Left renal cortex interstitium (tissue), 4 donors: ENCODE data around the gene EXOSC10. TPM values are rescaled to one million over a fixed set of nuclear protein-coding genes. Genes with fewer than 3 reads are reported as not detected.
"Not testable (repeated sequence)": the region's sequence is repeated elsewhere in the genome, so short reads cannot be mapped to it uniquely, and the experiment has no call there.

Source experiments
- DNase-seq, 4 donors: peaks; one replicate each; pipeline ENCODE4 v3.0.0-alpha.2; 2013; ENCODE audit warnings: low read depth in 4 of 4, low spot score in 2 of 4, missing footprints in 1 of 4
- polyA plus RNA-seq, 4 donors: library from polyadenylated mRNA; unstranded; fragments of 120-200 nt; gene quantifications; one replicate each; pipeline ENCODE4 v1.2.1, GENCODE V29; 2013; ENCODE audit not compliant: insufficient read length in 4 of 4

EXOSC10 gene
- polyA plus RNA-seq, 4 donors = 73.1 to 108 (median 94.2) TPM

DNA sequence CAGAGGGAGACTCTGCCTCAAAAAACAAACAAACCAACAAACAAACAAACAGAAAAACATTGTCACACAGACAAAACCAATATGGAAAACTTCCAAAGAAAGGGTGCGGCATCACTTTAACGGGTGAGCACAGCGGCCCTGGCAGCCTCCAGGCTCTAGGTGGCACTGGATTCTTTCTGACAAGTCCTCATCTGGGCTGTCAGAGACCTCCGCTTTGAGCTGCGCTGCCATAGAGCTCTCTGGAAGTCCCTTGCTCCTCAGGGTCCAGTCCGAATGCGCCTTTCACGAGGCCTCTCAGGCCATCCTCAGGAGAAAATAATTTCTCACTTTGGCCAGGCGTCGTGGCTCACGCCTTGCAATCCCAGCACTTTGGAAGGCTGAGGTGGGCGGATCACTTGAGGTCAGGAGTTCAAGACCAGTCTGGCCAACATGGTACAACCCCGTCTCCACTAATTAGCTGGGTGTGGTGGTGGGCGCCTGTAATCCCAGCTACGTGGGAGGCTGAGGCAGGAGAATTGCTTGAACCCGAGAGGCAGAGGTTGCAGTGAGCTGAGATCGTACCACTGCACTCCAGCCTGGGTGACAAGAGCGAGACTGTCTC is 35.6 kb downstream of the EXOSC10 start:
- not testable (repeated sequence) for DNase-seq

DNA sequence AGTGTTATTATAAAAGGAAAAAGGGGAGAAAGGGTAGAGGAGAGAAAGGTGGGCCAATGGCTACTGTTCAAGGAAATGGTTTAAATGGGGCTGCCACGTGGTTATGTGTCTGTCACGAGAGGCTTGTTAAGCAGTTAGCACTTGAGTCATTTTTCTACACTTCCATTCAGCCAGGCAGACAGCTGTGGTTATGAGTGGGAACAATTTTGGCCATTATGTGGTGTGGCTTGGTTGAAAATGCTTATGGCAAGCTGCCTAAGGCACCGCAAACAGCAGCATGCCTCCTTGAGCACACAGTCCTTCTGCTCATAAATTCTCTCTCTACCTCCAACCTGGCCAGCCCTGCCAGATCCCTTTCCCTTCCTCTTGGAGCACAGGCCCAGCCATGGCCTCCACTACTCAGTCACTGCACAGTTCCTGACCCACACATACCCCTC is 36.7 kb downstream of the EXOSC10 start:
- no peak for DNase-seq

DNA sequence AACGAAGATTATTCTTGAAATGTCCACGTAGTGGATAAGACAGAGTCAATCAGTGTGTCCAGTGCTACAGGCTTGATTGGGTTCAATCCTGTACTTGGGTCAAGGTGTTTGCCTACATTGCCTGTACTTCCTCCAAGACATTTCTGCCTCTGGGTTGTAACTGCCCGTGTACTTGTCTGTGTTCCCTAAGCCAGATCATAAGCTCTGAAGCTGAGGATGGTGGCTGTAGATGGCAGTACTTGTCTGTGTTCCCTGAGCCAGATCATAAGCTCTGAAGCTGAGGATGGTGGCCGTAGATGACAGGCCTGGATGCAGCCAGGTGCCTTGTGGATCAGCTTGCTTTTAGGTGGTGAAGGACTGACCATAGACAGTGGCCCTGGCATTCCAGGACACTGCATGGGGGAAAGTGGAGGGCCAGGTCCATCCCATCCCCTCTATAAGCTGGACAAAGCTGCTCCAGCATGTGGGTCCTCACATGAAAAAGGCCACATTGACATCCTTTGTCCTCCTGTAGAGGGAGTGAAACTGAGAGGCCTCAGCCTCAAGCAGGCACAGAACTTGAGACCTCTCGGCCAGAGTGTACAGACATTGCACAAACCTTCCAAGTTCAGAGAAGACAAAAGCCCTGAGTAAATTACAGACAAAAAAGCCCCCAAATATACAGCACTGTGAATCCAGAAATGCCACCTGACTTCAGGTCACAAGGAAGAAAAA is 37.9 kb downstream of the EXOSC10 start:
- DNase-seq = no peak

DNA sequence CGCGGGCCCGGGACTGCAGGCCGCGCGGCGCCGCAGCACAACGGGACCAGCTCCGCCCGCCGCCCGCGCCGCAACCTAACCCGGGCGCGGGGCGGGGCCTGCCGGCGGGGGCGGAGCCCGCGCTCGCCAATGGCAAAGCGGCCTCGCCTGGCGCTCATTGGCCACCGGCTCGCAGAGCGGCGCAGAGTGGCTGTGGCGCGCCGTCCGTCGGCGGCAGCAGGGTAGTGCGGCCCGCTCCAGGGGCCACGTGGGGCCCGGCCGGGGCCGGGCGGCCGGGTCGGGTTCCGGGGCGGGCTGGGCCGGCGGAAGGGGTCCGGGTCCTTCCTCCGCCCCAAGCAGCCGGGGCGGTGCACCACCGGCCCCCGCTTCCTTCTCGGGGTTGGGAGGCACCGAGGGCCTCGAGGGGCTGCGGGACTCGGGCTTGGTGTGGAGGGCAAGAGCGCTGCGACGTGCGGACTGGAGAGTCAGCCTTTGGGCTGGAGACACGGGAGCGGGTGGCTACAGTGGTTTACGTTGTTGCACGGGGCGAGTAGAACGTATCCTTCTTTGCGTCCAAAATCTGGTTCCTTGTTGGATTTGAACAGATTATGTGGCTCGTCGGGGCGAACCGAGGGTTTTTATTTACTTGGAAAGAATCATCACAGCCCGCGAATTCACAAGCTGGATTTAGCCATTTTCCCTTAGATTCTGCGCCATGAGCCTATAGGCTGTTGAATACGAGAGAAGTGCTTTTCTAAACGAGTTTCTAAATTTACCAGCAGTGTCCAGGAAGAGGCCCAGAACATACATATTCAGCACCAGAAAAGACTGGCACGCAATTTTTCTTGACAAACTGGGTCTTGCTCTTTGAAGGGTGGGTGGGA is 39.5 kb downstream of the EXOSC10 start, which contains the start of gene SRM:
Gene SRM (minus strand): TSS at position 51 of the 863 bp plus-strand sequence. CDS start 75 bp downstream, outside the sequence.
- DNase-seq = peak; percentile 37 to 83 (median 66)

DNA sequence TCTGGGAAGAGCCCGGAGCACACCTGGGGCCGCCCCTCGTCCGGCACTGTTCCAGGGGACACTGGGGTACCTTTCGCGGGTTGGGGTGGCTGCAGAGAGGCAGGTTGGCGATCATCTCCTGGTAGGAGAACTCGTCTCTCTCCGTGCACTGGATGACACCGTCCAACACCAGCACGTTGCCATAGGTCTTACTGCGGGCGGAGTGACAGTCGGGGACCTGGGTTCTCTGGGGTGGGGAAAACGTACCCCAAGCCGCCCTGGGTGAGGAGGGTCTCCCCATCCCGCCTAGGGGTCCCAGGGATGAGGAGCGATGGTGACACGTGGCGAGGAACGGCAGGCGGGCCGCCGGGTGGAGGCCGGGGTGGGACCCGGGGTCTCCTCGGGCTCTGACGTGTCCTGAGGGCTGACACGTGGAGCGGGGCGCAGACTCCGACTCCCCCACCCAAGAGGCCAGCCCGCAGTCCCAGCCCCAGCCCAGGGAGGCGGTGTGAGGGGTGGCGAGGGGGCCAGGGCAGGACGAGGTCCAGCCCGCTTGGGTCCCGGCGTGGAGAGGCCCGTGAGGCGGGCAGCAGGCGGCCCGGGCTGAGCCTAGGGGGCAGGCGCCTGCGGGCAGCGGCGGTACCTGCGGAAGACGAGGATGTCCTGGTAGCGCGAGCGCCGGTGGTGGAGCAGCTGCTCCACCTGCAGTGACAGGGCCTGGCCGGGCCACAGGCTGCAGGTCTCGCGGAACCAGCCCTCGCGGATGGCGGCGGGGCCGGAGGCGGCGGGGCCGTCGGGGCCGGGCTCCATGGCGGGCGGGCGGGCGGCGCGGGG is 40.3 kb downstream of the EXOSC10 start:
- no peak for DNase-seq

DNA sequence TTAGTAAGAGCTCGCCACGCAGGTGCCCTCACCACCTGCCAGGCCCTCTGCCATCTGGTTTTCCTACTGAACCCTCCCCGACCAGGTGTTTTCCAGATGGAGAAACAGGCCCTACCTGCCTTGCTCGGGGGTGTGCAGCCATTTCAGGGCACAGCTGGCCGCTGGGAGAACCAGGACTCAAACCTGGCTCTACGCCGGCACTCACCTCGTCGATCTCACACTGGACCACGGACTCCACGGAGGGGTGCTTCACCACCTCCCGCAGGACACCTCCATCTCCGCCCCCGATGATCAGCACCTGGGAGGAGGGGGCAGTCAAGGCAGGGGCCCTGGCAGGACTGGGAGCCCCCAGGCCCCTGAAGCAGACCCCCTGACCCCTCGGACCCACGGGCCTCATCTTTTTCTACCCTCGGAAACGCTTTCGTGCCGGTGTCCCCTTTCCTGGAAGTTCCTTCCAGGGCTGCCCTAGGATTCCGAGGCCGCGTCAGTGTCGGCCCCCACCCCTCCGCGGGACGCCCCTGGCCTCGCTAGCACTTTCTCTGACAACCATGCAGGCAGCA is 41.0 kb downstream of the EXOSC10 start:
- DNase-seq = no peak

DNA sequence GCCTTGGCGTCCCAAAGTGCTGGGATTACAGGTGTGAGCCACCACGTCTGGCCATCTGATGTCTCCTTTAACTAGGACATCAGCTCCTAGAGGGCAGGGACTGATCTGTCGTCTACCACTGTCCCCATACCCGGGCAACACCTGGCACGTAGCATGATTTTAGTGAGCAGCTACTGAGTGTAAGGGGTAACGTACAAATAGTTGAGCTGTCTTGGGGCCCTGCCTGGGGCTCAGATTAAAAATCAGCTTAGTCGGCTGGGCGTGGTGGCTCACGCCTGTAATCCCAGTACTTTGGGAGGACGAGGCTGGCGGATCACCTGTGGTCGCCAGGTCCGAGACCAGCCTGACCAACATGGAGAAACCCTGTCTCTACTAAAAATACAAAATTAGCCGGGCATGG is 41.6 kb downstream of the EXOSC10 start:
- DNase-seq = no peak

DNA sequence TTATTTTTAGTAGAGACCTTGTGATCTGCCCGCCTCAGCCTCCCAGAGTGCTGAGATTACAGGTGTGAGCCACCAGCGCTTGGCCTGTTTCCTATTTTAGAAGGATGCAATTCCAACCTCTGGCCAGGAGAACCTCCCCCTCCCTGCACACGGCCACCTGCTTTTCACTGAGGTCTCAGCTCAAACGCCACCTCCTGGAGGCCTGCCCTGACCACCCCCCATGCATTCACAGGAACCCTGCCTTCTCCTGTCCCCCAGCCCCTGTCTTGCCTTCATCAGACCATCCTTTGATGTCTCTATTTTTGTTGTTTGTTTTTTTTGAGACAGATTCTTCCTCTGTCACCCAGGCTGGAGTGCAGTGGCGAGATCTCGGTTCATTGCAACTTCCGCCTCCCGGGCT is 42.2 kb downstream of the EXOSC10 start:
- no peak for DNase-seq

DNA sequence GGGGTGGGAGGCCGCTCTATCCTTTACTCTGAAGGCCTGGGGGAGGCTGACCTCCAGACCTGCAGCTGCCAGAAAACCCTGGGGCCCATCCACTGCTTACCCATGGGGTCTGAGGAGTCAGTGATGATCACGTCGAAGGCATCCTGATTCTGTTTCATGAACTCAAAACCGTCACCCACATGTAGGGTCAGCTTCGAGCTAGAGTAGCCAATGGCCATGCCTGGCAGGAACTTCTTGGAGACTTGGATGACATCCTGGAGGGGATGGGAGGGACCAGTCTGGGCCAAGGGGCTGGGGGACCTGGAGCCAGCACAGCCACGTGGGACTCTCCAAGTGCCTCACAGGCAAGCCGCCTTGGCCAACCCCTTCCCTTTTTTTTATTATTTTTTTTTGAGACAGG is 43.2 kb downstream of the EXOSC10 start:
- no peak for DNase-seq

DNA sequence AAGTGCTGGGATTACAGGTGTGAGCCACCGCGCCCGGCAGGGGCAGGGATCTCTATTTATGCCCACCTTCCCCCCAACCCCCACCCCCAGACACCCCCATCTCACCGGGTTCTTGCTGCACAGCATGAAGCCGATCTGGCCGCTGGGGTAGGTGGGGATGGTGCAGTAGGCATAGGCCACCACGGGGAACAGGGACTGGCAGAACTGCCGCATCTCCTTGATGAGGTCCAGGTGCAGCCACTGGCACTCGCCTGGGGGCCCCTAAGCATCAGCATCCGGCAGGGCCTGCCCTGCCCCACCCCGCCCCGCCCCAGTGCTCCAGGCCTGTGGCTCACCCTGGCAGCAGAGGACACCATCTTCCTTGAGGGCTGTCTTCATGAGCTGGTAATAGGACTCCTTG is 44.0 kb downstream of the EXOSC10 start:
- no peak for DNase-seq

DNA sequence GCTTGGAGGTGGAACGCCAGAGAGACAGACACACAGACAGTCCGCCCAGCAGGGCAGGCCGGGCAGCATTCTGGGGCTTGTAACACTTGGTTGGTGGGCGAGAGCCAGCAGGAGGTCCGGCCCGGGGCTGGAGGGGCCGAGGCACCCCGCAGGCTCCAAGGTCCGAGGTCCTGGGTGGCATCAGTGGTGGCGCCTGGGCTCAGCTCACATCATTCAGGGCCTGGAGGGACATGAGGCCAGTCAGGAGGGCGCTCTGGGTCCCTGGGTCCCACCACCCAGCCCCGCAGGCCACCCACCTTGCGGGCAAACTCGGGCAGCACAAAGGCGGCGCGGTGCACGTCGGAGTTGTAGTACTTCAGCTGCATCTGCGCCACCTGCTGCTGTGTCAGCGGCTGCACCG is 45.0 kb downstream of the EXOSC10 start:
- DNase-seq = no peak

DNA sequence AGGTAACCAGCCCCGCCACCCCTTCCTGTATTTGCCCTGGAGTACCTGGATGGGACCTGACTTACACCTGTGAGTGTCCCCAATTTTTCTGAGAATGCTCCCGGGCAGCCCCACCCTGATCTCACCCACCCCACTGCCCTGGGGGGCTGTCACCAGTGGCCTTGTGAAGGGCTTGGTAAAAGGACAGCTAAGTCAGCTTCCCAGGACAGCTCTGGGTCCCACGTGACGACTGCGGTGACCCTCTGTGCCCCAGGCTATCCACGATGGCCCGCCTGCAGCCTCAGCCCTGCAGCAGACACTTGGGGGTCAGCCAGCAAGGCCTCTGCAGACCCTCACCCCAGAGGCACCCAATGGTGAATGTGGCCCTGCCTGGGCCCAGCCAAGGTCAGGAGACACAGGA is 45.5 kb downstream of the EXOSC10 start:
- no peak for DNase-seq

DNA sequence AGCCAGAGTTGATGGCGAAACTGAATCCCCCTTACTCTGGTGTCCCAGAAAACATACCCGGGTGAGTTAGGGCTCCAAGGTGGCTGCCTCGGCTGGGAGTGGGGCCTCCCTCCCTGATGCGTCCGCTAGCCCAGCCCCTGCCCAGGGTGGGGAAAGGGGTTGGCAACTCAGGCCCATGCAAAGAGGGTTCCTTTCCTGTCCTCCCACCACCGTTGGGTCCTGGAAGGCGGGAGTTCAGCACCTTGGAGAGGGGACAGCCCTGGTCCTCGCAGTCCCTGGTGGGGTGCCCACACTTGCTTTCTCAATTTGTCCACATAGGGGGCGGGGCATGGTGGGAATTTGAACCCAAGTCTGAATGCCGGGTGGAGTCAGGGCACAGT is 45.9 kb downstream of the EXOSC10 start:
- DNase-seq = no peak

DNA sequence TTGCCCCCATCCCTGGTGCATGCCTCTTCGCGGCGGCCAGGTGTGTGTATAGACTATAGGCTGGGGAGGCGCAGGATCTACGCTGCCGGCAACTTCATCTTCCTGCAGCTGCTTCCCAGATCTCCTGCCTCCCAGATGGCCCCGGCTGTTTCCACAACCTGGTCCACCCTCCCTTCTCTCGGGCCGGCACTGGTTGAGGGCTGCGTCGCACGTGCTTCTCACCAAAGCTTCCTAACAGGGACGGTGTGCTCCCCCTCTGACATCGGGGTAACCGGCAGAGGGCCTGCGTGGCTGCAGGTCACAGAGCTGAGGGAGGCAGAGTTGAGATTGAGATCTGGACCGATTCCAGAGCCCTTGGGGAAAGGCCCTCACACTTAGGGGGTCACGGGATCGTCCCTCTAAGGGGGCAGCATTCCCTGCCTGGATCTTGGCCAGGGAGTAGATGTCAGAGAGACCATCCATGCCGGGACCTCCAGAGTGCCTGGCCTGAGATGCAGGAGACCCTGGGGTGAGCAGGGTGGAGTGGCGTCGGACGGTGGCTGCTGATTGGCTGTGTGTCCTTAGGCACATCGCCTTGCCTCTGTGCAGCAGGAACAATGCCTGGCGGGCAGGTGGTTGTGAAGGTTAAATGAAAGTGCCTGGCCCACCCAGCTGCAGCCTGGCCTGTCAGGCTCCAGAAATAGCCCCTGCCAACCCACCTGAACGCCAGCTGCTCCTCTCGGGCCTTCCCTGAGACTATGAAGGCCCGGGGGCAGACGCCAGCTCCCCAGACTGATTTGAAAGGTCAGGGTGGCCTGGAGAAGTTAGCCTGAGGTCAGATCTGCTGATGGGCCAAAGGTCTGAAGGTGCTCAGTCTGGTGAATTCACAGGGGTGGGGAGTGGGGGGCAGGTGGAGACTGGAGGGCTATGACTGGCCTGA is 46.6 kb downstream of the EXOSC10 start:
- no peak for DNase-seq

DNA sequence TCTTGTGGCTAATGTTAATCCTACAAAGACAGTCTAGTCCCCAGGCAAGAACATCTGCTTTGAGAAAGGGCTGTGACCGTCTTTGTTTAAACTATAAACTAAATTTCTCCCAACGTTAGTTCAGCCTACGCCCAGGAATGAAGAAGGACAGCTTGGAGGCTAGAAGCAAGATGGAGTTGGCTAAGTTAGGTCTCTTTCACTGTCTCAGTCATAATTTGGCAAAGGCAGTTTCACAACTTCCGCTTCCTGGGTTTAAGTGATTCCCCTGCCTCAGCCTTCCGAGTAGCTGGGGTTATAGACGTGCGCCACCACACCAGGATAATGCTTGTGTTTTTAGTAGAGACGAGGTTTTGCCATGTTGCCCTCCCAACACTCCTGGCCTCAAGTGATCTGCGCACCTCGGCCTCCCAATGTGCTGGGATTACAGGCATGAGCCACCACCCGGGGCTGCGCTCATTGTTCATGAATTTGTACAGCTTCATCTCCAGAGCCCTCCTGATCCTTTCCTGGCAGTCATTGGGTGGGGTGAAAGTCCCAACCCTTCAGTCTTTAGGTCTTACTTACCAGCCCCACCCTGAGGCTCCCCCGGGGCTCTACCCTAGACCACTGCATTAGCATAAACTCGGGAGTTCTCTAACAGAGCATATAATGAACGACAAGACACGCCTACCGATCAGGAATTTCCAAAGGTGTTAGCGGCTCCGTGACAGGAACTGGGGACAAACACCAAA is 47.7 kb downstream of the EXOSC10 start:
- no peak for DNase-seq

DNA sequence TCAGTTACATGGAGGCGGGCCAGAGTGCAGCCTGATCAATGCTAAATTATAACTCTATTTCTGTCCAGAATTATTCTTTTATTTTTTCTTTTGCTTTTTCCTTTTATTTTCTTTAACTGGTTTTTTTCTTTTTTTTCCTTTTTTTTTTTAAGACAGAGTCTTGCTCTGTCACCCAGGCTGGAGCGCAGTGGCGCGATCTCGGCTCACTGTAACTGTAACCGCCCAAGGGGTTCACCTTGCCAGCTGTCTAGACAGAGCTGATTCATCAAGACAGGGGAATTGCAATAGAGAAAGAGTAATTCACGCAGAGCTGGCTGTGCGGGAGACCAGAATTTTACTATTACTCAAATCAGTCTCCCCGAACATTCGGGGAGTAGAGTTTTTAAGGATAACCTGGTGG is 48.5 kb downstream of the EXOSC10 start:
- not testable (repeated sequence) for DNase-seq

DNA sequence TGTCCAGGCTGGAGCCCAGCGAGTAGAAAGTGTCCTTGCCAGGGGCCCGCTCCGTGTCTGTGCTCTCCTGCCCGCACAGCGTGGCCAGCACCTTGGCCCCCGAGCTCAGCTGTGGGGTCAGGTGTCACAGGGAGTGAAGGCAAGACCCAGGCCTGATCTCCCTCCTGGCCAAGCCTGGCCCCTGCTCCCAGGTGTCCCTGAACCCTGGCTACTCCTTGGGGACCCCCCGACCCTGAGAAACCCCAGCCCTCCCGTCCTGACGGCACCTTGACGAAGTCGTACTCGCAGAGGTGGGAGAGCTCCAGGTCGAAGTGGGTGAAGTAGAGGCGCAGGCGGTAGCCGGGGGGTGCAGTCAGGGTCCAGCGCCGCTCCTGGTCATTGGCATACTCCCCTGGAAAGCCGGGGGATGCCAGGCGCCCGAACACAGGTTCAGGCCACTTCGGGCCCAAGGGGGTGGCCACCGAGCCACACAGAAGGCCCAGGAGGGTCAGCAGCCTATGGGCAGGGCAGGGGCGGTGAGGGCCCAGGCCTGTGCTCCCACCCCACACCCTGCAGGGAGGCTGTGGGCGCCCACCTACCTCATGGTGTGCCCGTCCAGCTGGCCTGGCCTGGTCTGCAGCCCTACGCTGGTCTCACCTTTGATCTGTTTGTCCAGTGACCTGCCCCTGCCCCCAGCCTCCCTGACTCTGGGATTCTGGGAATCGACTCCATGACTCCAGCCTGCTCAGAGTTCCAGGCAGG is 52.9 kb downstream of the EXOSC10 start, which contains the start of gene MASP2:
Gene MASP2 (minus strand): TSS at position 615 of the 741 bp plus-strand sequence. CDS start 32 bp downstream, at position 583.
- no peak for DNase-seq

DNA sequence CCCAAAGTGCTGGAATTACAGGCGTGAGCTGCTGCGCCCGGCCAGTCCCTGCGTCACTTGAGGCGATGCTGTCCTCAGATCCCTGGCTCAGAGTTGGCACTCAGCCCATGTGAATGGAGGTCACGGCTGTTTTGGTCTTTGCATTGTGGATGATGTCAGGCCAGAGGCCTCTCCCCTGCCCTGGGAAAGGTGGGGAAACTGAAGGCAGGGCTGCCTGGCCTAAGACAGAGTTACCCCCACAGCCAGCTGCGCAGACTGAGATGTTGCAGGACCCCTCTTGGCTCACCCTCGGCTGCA is 53.5 kb downstream of the EXOSC10 start:
- no peak for DNase-seq
